GM10847 (cell line): ENCODE measurements around the gene GOLGA2.

Experiments
- POLR2A ChIP-seq: IDR thresholded peaks from 2 replicates; pipeline ENCODE4 v1.6.1; 2011; ENCODE audit not compliant: insufficient read length; ENCODE audit errors: extremely low read depth

Gene GOLGA2

DNA sequence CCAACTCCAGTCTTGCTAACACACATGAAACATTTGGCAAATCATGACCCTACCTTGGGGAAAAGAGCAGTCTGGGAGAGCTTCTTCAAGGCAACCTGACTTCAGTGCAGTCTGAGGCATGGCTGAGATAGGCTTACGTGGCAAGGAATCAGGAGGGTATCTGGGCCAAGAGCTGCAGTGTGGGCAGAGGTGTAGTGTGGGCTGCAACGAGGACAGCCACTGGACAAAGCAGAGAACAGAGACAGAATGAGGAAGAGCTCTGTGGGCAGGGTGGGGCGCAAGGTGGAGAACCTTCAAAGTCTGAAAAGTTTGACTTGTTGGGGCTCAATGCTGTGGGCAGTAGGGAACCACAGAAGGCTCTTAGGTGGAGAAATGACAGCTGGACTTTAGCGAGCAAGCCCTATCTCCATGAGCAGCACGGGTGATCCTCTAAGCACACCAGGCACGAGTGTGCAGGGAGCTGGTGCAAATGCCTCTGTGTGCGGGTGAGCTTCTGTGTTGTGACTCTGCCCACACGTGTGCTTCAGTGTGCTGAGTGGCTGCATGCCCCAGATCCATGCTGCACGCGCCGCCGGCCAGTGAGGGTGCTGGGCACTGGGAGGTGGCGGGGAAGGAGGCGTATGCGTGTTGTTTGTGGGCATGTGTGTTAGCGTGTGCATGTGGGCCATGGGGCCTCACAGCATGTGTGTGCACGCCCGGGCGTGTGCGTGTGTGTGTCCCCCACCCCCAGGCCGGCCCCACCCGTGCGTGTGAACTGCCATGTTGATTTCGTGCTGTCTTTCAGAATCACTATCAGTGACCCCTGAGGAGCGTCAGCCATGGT lies 23.3 kb downstream of the GOLGA2 start:
- TF ChIP-seq POLR2A, result no peak

DNA sequence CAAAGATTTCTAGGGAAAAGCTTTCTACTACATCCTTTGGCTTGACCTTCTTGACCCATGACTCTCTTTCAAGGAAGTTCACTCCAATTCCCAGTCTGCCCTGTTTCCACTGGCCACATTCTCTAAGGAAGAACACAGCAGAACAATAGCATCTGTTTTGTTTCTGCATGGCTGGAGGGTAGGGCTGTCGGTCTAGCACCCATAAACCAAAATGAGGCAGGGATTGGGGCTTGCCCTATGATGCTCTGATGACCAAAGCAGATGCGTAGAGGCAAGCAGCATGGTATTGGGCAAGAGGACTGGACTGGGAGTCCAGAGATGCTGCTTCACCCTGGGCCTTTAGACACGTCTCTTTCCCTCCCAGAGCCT lies 24.1 kb downstream of the GOLGA2 start:
- no peak for TF ChIP-seq POLR2A

DNA sequence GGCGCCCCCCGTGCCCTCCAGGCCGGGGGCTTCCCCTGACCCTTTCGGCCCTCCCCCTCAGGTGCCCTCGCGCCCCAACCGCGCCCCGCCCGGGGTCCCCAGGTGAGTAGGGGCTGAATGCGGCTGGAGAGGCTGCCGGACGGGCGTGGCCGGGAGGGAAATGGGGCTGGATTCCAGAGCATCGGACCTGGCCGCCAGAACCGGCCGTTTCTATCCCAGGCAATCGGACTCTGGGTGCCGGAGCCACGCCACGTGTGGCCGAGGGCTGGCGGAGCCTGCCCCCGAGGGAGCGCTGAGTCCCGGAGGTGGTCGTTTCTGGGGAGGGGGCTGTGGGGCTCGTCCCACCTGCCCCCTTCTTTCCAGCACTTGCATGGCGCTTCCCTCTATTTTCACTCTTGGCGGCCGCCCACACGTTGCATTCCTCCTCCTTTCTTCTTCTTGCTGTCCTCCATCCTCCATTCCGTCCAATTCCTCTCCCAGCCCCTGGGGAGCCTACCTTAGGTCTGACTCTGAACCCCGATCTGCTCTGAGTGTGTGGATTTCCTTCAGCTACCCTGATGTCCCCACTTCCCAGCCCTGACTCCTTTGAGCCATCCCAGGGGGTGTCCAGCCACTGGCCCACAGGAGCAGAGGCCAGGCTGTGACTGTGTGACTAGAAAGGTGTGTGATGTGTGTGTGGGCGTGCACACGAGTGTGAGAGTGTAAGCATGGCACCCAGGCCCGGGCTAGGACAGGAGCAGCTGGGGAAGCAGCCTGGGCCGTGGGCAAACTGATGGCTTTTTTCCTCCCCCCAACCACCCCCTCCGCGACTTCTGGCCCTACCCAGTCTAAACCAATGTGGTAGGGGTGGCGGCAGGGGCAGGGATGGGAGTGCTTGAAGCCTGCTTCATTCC lies 24.7 kb downstream of the GOLGA2 start:
- TF ChIP-seq POLR2A, result no peak

DNA sequence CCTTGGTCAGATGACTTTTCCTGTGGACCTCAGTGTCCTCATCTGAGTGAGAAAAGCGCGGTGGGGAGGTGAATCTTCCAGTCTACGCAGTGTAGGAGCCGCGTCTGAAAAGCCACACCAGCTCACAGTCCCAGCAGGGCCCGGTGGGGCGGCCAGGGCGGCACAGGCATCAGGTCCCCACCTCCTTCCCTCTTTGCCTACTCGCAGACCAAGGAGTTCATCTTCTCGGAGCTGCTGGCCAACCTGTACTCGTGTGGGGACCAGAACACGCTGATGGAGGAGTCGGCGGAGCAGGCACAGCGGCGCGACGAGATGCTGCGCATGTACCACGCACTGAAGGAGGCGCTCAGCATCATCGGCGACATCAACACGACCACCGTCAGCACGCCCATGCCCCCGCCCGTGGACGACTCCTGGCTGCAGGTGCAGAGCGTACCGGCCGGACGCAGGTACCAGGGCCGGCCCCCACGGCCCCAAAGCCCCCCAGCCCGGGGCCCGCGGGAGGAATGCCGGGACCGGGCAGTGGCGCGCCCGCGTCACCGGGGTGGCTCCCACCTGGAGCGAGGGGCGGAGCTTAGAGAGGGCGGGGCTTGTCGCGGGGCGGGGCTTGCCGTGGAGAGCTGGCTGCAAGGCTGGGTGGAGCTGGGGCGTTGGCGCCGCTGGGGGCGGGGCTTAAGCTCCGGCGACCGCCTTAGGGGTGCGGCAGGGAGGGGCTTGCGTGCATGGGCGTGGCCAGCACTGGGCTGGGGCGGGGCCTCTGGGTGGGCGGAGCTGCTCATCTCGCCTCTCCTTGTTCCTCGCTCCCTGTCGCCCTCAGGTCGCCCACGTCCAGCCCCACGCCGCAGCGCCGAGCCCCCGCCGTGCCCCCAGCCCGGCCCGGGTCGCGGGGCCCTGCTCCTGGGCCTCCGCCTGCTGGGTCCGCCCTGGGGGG lies 25.6 kb downstream of the GOLGA2 start:
- no peak for TF ChIP-seq POLR2A

DNA sequence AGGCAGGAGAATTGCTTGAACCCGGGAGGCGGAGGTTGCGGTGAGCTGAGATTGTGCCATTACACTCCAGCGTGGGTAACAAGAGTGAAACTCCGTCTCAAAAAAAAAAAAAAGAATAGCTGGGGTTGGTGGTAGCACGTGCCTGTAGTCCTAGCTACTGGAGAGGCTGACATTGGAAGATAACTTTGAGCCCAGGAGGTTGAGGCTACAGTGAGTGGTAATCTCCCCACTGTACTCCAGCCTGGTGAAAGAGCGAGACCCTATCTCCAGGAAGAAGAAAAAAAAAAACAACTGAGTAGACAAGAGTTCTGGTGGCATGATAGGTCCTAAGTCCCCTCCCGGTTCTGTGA lies 26.3 kb downstream of the GOLGA2 start:
- no peak for TF ChIP-seq POLR2A

DNA sequence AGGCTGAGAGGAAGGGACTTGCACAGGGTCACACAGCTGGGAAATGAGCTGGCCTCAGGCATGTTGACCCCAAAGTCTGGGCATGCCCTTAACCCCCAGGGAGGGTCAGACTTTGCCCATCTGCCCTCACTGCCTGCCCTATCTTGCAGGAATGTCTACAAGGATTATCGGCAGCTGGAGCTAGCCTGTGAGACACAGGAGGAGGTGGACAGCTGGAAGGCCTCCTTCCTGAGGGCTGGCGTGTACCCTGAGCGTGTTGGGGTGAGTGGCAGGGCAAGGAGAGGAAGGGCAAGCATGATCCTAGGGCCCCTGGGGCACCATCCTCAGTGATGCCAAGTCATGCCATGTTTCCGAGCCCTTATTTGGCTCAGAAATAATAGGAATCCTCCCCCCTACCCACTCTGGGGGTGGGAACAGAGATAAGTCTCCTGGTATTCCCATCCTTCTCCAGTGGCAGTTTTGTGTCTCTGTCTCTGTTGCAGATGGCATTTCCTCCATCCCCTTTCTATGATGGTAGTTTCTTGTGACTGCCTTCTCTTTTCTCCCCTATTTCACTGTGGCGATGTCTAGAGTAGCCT lies 28.5 kb downstream of the GOLGA2 start:
- TF ChIP-seq POLR2A, result no peak

DNA sequence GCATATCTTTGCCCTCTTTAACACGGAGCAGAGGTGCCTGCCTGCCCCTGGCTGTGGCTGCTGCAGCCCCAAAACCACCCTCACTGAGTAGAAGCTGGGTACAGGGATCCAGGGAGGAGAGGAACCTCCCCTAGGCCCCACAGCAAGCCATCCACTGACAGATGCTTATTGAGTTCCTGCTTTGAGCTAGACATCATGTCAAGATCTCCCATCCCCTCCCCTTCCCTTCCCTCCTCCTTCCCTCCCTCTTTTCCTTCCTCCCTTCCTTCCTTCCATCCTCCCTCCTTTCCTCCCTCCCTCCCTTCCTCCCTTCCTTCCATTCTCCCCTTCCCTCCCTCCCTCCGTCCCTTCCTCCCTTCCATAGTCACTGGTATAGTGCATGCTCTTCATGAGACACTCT lies 29.3 kb downstream of the GOLGA2 start:
- TF ChIP-seq POLR2A, result no peak

DNA sequence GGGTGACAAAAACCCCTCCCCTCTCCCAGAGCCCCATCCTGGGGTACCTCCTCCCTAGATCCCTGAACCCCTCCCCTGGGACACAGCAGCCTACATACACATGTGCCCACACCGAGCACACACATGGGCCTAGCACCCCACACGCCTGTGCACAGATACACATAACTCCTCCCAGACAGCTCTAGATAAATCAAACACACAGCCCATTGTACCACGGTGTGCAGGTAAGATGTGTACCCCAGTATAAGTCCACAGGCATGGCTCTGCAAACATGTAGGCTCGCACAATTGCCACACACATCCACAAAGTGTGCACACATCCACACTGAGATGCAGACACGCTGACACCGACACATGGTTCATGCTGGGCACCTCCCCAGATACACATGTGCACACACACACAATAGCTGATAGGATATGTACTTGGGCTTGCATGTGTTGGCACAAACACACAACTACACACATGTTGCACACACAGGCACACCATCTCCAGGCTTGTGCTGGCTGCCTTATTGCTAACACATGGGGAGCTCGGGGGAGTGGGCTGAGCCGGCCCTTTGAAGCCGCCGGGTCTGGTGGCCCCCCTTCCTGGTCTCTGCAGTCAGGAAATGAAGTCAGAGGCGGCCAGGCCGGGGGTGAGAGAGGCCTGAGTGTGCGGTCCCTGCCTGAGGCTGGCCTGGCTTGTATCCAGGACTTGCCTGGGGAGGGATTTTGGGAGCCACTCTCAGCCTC lies 30.2 kb downstream of the GOLGA2 start:
- no peak for TF ChIP-seq POLR2A

DNA sequence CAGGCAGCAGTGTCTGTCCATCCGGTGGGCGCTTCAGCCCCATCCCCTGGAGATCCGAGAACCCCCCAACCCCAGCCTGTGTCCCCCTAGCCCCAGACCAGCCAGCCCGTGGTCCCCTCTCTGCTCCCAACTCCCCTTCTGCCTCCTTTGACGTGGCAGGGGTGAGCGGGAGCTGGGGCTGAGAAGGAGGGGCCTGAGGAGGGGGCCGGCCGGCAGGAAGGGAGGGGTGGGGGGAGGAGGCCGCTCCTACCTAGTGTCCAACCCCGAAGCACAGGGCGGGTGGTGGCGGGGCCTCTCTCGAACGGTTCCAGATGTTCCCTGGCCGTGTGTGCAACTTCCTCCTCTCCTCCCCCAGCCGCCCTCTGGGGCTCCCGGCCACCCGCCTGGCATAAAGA lies 31.0 kb downstream of the GOLGA2 start:
- no peak for TF ChIP-seq POLR2A

DNA sequence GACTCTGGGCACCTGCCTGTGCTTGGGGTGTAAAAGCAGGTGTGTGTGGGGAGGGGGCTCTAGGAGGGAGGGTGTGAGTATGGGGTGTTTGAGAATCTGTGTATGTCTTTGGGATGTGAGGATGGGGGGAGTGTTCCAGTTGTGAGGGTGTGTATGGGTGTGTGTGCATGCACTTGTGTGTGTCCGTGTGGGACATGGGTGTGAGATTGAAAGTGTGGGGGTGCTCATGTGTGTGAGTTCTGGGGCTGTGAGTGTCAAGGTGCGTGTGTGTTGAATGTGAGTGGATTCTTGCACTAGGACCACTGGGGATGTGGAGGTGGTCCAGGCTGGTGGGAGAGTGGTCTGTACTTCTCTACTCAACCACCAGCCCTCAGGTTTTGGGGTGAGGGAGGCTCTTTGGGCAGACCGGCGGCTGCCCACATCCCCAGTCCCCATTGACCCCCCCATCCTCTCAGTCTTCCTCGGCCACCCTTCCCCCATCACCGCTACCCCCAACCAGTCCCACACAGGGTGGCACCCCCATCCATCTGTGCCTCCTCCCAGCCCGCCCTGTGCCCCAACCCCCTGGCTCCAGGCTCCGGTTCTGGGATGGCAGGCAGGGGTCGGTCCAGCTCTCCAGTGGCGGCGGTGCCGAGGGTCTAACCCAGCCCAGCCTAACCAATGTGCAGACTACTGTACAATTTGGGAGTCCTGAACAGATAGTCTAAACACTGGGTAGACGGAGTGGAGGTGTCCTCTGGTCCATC lies 31.5 kb downstream of the GOLGA2 start:
- no peak for TF ChIP-seq POLR2A

DNA sequence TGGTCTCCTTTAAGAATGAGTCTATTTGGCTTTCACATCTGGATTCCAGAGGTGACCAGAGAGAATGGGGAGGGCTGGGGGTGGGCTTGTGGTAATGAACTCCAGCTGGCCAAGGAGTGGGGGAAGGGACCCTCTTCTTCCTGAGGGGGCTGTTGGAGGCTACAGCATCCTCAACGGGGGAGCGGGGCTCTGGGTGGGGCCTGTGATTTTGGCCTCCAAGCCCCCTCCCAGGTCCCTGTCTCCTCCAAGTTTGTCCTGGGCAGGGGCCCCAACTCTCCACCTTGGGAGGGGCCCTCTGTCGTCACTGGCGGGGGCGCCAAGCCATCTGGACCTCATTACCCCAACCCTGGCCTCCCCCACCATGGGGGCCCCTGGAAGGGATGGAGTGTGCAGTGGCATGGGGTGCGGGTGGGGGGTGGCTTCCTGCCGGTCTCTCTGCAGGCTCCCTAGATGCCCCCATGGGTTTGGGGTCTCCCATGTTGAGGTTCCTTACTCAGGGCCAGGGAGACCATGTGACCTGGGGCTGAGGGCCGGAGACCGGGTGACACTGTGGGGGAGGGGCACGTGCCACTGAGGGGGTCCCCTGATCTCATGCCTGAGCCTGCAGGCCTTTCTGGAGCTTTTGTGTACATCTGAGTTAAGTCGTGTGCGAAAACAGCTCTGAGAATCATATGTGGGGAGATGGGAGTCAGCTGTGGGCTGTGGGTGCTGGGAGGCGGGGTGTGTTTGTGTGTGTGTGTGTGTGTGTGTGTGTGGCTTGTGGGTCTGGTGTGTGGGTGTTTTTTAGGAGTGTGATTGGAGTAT lies 32.4 kb downstream of the GOLGA2 start:
- no peak for TF ChIP-seq POLR2A

DNA sequence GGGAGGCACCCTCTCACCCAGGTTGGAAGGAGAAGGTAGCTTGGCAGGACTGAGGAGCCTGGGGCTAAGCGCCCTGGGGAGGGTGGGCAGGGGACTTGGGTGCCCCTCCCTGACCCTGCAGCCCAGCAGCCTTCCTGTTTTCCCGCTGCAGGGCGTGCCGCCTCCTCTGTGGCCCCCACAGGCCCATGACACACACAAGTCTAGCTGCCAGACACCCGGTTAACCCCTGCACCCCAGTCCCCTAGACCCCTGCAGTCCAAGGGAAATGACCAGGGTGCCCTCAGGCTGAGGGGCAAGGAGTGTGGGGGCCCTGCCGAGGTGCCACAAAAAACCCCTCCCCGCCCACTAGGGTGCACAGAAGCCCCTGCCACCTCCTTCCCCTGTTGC lies 33.0 kb downstream of the GOLGA2 start:
- no peak for TF ChIP-seq POLR2A

DNA sequence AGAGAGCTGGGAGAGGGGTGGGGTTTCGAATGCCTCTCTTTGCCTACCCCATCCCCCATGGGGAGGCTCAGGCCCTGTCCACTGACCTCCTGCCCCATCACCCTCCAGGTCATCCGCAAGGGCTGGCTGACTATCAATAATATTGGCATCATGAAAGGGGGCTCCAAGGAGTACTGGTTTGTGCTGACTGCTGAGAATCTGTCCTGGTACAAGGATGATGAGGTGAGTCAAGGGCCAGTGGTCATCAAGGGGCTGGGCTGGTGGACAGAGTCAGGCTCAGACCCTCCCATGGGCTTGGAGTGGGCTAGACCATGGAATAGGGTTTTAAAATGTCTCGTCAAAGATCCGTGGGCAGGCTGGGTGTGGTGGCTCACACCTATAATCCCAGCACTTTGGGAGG lies 33.7 kb downstream of the GOLGA2 start:
- no peak for TF ChIP-seq POLR2A
